PC-9 (cell line): ENCODE results near the gene SPIRE2. TPM values are rescaled to one million over a fixed set of nuclear protein-coding genes. Genes with fewer than 3 reads are reported as not detected.

Experiments used
- BruUV-seq: library from RNA; stranded (reverse); fragments of 400-500 nt; replicated peaks from 2 replicates; lab custom pipeline; 2021; lab: Mats Ljungman, UMichigan
- CTCF ChIA-PET: fragments of 300-600 bp; sonication (Branson Sonifier 250); formaldehyde crosslinking; loops from one replicate; lab custom pipeline; 2022; ENCODE audit warnings: antibody characterized with exemption; lab: Charles Lee
- POLR2A ChIA-PET: fragments of 300-600 bp; sonication (Branson Sonifier 250); formaldehyde crosslinking; loops from one replicate; lab custom pipeline; 2022; ENCODE audit warnings: antibody characterized with exemption; ENCODE audit not compliant: unreplicated experiment; lab: Charles Lee
- DNase-seq, 2 experiments: peaks; one replicate each; pipeline versions ENCODE4 v3.0.0 to v3.0.0-alpha.2; 2015 to 2022; ENCODE audit warnings: mixed read lengths in 1 of 2
- H2AFZ ChIP-seq: fragments of 200-600 bp; sonication (generic); 2 replicates; pipeline ENCODE4 v1.8.1; 2017; ENCODE audit warnings: antibody characterized with exemption
- H3F3A ChIP-seq: fragments of 200-600 bp; sonication (generic); 2 replicates; pipeline ENCODE4 v1.8.1; 2017; ENCODE audit warnings: antibody characterized with exemption, mild to moderate bottlenecking, low read depth; ENCODE audit not compliant: insufficient read depth
- H3K27ac ChIP-seq: fragments of 200-600 bp; sonication (generic); 2 replicates; pipeline ENCODE4 v1.6.1; 2016; ENCODE audit warnings: mixed run types
- H3K27me3 ChIP-seq: fragments of 200-600 bp; sonication (generic); 2 replicates; pipeline ENCODE4 v1.6.1; 2016; ENCODE audit warnings: low read depth, mixed run types; ENCODE audit not compliant: insufficient read depth
- H3K36me3 ChIP-seq: fragments of 200-600 bp; sonication (generic); 2 replicates; pipeline ENCODE4 v1.6.1; 2016; ENCODE audit warnings: low read depth, mixed run types
- H3K4me1 ChIP-seq: fragments of 200-600 bp; sonication (generic); replicated peaks from 2 replicates; pipeline ENCODE4 v1.6.1; 2016; ENCODE audit warnings: mixed run types; ENCODE audit not compliant: insufficient read depth
- H3K4me2 ChIP-seq: fragments of 200-600 bp; sonication (generic); 2 replicates; pipeline ENCODE4 v1.6.1; 2017; ENCODE audit warnings: mixed run types
- H3K4me3 ChIP-seq: fragments of 200-600 bp; sonication (generic); 2 replicates; pipeline ENCODE4 v1.6.1; 2016; ENCODE audit warnings: mixed run types
- H3K79me2 ChIP-seq: fragments of 200-600 bp; sonication (generic); 2 replicates; pipeline ENCODE4 v1.6.1; 2017; ENCODE audit warnings: low read depth, mixed run types
- H3K9me2 ChIP-seq: fragments of 200-600 bp; sonication (generic); 2 replicates; pipeline ENCODE4 v1.8.1; 2017; ENCODE audit warnings: mild to moderate bottlenecking; ENCODE audit not compliant: insufficient read depth
- H3K9me3 ChIP-seq: fragments of 200-600 bp; sonication (generic); 2 replicates; pipeline ENCODE4 v1.8.1; 2016; ENCODE audit warnings: low read depth; ENCODE audit not compliant: insufficient read depth
- H4K20me1 ChIP-seq: fragments of 200-600 bp; sonication (generic); 2 replicates; pipeline ENCODE4 v1.8.1; 2017; ENCODE audit not compliant: insufficient read depth
- CTCF ChIP-seq: fragments of 200-600 bp; sonication (generic); conservative IDR thresholded peaks from 2 replicates; pipeline ENCODE4 v1.6.1; 2017; ENCODE audit warnings: mixed run types, antibody characterized with exemption, mild to moderate bottlenecking, moderate library complexity
- EZH2 ChIP-seq: fragments of 200-600 bp; sonication (generic); IDR thresholded peaks from 2 replicates; pipeline ENCODE4 v1.8.0; 2017; ENCODE audit warnings: antibody characterized with exemption, low read depth
- intact Hi-C: fragments of 100-400 bp; cut with micrococcal nuclease; formaldehyde crosslinking; loops from one replicate; pipeline ENCODE4 v1.10.0; 2022; ENCODE audit not compliant: unreplicated experiment
- total RNA-seq: library from RNA; stranded (reverse); gene quantifications from 2 replicates; pipeline ENCODE4 v1.2.3, GENCODE V29; 2021

Gene SPIRE2
- total RNA-seq, 1 experiment from 2014 or later: 34.5 TPM

DNA sequence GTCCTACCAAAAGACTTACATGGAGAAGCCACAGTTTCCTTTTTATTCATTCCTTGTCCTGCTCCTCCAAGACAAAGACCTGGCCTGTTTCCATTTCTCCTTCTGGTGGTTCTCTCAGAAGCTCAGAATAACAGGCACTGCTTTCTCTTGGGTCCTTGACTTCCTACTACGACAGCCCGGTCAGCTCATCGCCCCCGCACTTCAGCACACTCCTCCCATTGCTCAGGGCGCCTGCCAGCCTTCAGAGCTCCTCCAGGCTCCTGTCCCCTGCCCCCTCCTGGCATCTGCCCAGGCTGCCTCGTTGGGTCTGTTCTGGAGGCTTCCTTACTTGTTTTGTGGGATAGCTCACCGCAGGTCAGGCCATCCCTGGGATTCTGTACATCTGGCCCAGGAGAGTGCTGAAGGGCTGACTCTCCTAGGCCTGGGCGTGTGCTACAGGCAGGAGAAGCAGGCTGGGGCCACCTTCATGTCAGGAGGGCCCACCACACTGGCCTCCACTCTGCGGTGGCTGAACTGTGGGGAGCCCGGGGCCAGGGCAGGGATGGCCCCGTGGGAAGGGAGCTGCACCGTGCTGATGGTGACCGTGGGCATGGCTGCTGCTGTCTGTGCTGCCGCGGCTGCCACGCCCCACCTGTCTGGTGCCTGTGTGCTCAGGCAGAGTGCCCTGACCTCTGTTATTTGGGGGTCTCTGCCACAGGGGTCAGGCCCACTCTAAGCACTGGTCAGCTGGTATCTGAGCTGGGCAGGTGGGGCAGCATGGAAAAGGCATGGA is 62.8 kb downstream of the SPIRE2 start:
- TF ChIP-seq EZH2: no peak
- TF ChIP-seq CTCF: no peak
- intact Hi-C loops: no loop called here
- H3K36me3 ChIP-seq: peaks cover 7% of the 10 kb centered on the region; the same call in 1 of the 2 replicates
- no peaks in the 10 kb centered on the region for H3K27me3 ChIP-seq
- POLR2A ChIA-PET: no interaction called here
- no peaks in the 10 kb centered on the region; the same call in 1 of the 2 replicates for H3F3A ChIP-seq
- CTCF ChIA-PET: no interaction called here
- no peak overlapping the region for H3K4me2 ChIP-seq
- no peak for DNase-seq
- no peak overlapping the region for H3K4me3 ChIP-seq
- no peaks in the 10 kb centered on the region for H3K4me1 ChIP-seq
- H3K9me3 ChIP-seq: no peaks in the 10 kb centered on the region
- H4K20me1 ChIP-seq: peaks cover 24% of the 10 kb centered on the region
- H3K9me2 ChIP-seq: no peaks in the 10 kb centered on the region
- no peak overlapping the region for H2AFZ ChIP-seq
- no TSS peak for BruUV-seq
- H3K27ac ChIP-seq: no peak overlapping the region
- no peaks in the 10 kb centered on the region for H3K79me2 ChIP-seq

- ChIA-PET POLR2A (no interaction called here), CTCF (no interaction called here)
- H3K9me2 ChIP-seq: no peaks in the 10 kb centered on the region
- no peaks in the 10 kb centered on the region for H3K9me3 ChIP-seq
- H3K36me3 ChIP-seq: peaks cover 7% of the 10 kb centered on the region; the same call in 1 of the 2 replicates
- no TSS peak for BruUV-seq
- H3K27ac ChIP-seq: no peak overlapping the region
- TF ChIP-seq EZH2 (no peak), CTCF (no peak)
- H3F3A ChIP-seq: no peaks in the 10 kb centered on the region; the same call in 1 of the 2 replicates
- intact Hi-C loops: no loop called here
- no peak overlapping the region for H2AFZ ChIP-seq
- no peak for DNase-seq
- H3K4me1 ChIP-seq: no peaks in the 10 kb centered on the region
- H3K27me3 ChIP-seq: no peaks in the 10 kb centered on the region
- H3K79me2 ChIP-seq: no peaks in the 10 kb centered on the region
- no peak overlapping the region for H3K4me2 ChIP-seq
- peaks cover 24% of the 10 kb centered on the region for H4K20me1 ChIP-seq
- H3K4me3 ChIP-seq: no peak overlapping the region
Measured at GRCh38 chr16:89892055-89892630, 63.9 kb downstream of the SPIRE2 start.

DNA sequence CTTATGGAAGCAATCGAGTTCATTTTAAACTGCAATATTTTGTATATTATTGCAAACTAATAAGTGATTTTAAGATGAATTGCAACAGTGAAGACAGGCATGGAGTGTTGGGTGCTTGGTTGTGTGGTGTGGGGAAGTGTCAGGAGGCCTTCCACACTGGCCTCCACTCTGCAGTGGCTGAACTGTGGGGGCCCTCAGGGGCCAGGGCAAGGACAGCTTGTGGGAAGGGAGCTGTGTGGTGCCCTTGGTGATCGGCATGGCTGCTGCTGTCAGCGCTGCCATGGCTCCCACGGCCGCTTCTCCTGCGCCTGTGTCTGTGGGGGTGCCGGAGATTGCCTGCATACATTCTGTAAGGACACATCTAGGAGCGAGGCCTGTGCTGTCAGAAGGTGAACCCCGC is 64.4 kb downstream of the SPIRE2 start:
- peaks cover 12% of the 10 kb centered on the region for H3K36me3 ChIP-seq
- POLR2A ChIA-PET: no interaction called here
- no peak overlapping the region for H3K4me3 ChIP-seq
- no peak overlapping the region for H2AFZ ChIP-seq
- H3K79me2 ChIP-seq: no peaks in the 10 kb centered on the region
- no peaks in the 10 kb centered on the region for H3K9me3 ChIP-seq
- H3K27ac ChIP-seq: no peak overlapping the region
- no peaks in the 10 kb centered on the region for H3K9me2 ChIP-seq
- no peak overlapping the region for H3K4me2 ChIP-seq
- CTCF ChIA-PET: no interaction called here
- intact Hi-C loops: no loop called here
- H3K4me1 ChIP-seq: no peaks in the 10 kb centered on the region
- no peaks in the 10 kb centered on the region for H3K27me3 ChIP-seq
- DNase-seq: no peak
- no TSS peak for BruUV-seq
- H3F3A ChIP-seq: no peaks in the 10 kb centered on the region; the same call in 1 of the 2 replicates
- H4K20me1 ChIP-seq: peaks cover 24% of the 10 kb centered on the region
- no peak for TF ChIP-seq EZH2
- TF ChIP-seq CTCF: no peak
